HUDEP-2 (cell line): ENCODE measurements around the gene PLEKHG7.
"Not testable (repeated sequence)": the region's sequence is repeated elsewhere in the genome, so short reads cannot be mapped to it uniquely, and the experiment has no call there.

Source experiments
- DNase-seq, 76 experiments: peaks; one replicate each; lab custom pipeline; 2025; ENCODE audit not compliant: unreplicated experiment in 76 of 76; lab: John Stamatoyannopoulos, UW

PLEKHG7 gene, protein sequence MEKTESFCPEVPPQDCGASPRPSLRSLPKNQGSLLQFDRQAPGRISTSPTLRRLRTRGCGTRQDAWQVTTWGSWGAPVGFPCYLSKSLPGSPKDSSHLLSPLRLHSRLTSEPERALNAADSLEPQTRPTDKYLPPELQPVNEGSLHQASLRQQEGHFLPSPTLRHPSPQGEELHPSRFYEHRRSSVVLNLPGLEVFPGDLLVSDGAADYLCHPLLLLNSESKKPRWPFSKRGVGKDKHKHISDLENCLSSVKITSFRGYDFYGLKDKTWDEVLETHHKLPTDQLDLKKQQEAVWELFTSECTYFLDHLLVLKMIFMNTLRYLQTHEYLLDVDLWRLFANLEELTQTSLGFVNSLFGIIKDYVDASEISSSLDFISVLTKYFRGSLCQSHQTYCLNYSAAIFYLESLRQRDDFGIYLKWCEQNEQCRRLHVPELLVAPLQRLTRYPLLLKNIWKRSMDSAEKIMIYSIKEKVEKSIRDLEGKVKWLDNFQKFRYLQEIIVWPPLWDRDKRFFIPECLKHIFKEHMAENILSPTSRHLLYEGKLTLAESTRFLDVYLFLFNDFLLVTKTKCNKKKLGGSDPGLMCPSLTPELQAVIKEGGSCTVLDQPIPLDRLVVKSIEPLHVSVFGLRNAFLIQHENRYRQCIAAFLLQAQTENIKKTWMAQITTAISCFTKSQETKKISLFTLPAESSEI

DNA sequence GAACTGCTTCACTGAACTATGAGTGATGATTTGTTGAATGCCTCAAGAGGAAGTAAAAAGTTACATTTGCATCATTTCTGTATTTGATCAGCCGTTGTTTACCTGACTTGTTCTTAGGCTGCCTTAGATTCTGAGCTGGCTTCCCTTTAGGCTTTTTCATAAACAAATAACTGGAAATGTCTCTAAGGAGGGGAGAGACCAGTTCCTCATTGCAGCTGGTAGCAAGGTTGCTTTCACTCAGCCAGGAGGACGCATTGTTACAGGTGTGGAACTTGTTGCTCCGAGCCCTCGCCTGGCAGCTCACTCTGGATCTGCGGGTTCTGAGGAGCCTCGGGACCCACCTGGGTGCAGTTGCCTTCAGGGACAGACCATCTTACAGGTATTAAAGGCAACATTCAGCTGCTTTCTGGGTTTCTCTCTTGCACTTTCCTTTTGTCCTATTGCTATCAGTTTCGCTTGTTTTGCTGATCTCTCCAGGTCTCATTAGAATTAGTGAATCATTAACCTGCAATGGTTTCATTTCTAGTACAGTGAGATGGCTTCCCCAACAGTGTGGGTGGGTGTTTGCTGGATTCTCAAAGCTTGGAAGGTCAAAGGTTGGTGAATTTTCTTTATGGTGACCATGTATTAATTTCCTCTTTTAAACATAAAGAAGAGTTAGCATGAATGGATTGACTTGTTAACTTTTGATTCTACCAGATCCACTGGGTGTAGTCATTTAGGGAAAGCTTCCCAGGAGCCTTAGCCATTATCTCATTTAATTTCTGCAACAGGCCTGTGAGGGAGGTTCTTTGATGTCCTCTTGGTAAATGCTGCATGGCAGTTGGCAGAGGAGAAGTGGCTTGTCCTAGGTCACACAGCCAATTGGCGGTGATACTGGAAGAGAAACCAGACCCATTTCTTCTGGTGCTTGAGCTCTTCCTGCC, at the start of gene PLEKHG7:
Gene PLEKHG7, plus strand, starts transcription at position 236 of the 926 bp plus-strand sequence. CDS start 3,643 bp downstream, outside the sequence.
- no peak for DNase-seq

- DNase-seq, result not testable (repeated sequence)
These were observed 48.5 kb upstream of the PLEKHG7 start for GRCh38 chr12:92654256-92654655.

DNA sequence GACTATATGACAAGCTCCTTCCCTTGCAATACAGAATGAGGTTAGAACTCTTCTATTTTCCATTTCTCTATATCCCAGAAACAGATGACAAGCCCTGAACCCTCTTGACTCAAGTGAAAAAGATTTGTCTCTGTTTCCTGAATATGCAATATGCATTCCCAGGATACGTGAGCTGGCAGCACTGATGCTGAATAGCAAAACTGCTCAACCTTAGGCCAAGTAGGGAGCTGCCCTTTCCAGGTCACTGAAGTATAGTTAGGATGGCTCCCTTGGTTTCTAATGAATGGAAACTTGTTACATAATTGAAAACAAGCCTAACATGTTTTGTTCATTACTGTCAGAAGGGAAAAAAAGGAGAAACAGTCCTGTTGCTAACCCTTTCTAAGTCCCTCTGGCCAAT, 47.9 kb upstream of the PLEKHG7 start:
- DNase-seq, result no peak

DNA sequence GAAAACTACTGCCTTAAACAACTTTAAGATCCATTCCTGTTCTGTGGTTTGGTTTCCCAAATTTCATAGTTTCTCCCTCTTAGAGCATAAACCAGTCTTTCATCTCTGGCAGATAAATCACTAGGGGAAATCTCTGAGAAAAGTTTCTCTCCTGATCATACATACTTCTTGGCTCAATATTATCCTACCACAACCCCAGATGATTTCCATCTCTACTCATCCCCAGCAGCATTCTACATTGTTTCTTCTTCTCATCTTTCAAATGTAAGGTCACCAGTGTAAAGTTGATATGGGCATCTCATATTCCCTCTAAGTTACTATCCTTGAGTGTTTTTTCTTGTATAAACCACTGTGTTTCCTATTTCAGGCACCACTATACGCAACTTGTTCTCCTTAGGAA, 45.9 kb upstream of the PLEKHG7 start:
- no peak for DNase-seq

DNA sequence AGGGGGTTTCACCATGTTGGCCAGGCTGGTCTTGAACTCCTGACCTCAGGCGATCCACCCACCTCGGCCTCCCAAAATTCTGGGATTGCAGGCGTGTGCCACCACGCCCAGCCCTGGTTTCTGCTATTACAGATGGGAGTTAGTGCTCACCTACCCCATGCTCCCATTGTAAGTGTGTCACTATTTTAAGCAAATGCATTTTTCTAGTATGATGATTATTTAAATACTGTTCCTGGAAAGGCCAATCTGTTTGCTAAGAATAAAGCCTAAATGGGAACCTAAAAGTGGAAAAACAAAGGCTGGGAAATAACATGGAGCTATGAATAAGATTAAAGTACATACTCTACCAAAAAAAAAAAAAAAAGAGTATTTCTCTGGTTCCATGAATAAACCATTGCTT, 45.0 kb upstream of the PLEKHG7 start:
- no peak for DNase-seq

- DNase-seq, result no peak
These were observed 44.2 kb upstream of the PLEKHG7 start for GRCh38 chr12:92658611-92659010.

- no peak for DNase-seq
These were observed 41.5 kb upstream of the PLEKHG7 start for GRCh38 chr12:92661269-92661668.

GRCh38 chr12:92665496-92665895, 37.3 kb upstream of the PLEKHG7 start:
- no peak for DNase-seq

GRCh38 chr12:92668739-92669138, 34.0 kb upstream of the PLEKHG7 start:
- DNase-seq, result no peak

DNA sequence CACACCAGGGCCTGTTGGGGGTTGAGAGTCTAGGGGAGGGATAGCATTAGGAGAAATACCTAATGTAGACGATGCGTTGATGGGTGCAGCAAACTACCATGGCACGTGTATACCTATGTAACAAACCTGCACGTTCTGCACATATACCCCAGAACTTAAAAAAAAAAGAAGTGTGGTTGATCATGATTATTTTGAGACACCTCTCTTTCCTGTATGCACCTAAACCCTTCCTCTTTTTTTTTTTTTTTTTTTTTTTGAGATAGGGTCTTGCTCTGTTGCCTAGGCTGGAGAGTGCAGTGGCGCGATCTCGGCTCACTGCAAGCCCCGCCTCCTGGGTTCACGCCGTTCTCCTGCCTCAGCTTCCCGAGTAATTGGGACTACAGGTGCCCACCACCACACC, 31.3 kb upstream of the PLEKHG7 start:
- DNase-seq, result not testable (repeated sequence)

GRCh38 chr12:92673756-92674155, 29.0 kb upstream of the PLEKHG7 start:
- DNase-seq, result no peak

DNA sequence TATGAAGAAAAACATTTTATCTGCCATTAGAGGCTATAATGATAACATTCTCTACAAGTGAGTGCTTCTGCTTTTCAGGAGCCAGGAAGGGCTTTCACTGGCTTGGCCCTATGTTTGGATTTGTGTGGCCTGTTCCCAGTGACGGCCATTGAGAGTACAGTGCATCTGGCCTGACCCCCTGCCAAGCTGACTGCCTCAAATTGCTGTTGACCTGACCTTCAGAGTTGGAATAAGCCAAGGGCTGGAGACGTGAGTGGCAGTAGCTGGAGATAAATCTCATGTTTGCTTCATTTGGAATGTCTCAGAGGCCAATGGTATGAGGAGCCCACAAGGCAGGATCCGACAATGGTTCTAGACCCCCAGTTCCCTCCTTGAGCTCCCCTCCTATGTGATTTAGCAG, 28.3 kb upstream of the PLEKHG7 start:
- DNase-seq, result no peak

GRCh38 chr12:92675092-92675865, 27.5 kb upstream of the PLEKHG7 start:
- DNase-seq, result no peak

DNA sequence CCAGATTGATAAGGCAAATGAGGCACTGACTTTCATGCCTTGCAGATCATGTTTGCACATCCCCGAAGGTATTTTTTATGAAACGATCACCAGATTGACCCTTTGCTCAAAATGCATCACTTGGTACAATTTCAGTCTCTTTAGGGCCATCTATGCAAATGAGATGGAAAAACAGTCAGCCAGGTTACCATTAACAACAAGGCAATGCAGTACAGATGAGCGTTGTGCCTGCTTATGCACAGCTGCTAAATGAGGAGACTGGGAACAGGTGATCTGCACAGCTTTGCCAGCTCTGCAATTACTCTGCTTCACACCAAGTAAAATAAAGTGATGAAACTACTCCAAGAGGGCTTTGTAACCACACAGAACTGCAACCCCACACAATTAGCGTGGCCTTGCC, 26.1 kb upstream of the PLEKHG7 start:
- no peak for DNase-seq

- no peak for DNase-seq
These were observed 12.2 kb upstream of the PLEKHG7 start for GRCh38 chr12:92690601-92691000.

- DNase-seq, result no peak
These were observed 7.7 kb upstream of the PLEKHG7 start for GRCh38 chr12:92695056-92695455.

DNA sequence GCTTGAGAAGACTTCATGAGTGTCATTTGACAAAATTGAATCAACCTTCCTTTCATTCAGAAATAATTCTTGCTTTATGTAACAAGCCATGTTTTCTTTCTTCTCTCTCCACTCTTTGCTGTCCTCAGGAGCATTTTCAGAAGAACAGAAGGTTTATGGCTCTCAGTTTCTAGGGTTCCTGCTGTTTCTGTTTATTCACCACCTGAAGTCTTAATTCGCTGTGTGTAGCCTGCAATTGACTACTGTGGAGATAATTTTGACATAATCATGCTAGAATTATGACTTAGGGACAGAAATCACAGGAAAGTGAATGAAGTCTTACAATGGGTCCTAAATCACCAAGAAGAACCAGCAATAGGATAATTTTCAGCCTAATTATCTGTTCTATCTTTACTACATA, 7.2 kb upstream of the PLEKHG7 start:
- no peak for DNase-seq

- no peak for DNase-seq
These were observed 6.6 kb upstream of the PLEKHG7 start for GRCh38 chr12:92696216-92696615.

GRCh38 chr12:92698474-92698873, 4.3 kb upstream of the PLEKHG7 start:
- DNase-seq, result no peak

DNA sequence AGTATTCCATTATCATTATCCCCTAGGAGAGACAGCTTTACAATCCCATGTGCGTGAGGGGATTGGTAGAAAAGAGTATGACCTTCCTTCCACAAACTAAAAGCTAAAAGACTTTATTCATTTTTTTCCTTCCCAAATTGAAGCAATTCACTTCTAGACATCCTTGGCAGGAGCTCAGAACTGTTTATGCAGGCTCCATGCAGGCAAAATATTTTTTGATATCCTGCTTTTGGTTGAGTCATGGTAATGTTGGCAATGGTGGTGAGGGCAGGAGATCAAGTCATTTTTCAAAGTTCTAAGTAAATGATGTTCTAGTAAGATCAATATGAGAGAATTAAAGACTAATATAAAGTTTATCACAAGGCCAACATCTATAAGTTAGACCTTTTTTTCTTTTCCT, 1.3 kb upstream of the PLEKHG7 start:
- DNase-seq, result no peak
